GM18511 (cell line): ENCODE data around the gene LACTB.

Source experiments
- ATAC-seq: cut with Tn5 transposase; IDR thresholded peaks from one replicate; pipeline ENCODE4 v1.9.1; 2021; ENCODE audit warnings: mild to moderate bottlenecking, moderate library complexity; ENCODE audit not compliant: unreplicated experiment

LACTB gene, protein sequence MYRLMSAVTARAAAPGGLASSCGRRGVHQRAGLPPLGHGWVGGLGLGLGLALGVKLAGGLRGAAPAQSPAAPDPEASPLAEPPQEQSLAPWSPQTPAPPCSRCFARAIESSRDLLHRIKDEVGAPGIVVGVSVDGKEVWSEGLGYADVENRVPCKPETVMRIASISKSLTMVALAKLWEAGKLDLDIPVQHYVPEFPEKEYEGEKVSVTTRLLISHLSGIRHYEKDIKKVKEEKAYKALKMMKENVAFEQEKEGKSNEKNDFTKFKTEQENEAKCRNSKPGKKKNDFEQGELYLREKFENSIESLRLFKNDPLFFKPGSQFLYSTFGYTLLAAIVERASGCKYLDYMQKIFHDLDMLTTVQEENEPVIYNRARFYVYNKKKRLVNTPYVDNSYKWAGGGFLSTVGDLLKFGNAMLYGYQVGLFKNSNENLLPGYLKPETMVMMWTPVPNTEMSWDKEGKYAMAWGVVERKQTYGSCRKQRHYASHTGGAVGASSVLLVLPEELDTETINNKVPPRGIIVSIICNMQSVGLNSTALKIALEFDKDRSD

DNA sequence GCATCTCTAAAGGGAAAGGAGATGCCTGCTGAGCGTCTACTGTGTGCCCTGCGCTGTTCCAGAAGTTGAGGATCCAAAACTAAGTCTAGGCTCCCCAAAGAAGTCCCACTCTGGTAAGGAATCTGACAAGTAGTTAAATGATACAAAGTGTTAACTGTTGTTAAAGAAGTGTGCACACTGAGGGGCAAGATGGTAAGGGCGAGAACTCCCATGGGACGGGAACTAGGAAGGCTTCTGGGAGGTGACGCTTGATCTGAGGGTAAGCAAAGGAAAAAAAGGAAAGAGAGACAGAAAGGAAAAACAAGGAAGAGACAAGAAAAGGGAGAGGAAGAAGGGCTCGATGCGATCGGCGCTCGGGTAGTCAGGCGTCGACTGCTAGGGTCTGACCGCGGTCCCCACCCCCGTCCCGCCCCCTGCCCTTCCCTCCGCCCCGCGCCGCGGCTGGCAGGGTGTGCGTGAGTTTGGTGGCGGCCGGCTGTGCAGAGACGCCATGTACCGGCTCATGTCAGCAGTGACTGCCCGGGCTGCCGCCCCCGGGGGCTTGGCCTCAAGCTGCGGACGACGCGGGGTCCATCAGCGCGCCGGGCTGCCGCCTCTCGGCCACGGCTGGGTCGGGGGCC, at the start of gene LACTB:
LACTB (plus strand) TSS at position 480 of the 620 bp plus-strand sequence; CDS start at position 491, 11 bp downstream.
- peak; percentile 86 for ATAC-seq

DNA sequence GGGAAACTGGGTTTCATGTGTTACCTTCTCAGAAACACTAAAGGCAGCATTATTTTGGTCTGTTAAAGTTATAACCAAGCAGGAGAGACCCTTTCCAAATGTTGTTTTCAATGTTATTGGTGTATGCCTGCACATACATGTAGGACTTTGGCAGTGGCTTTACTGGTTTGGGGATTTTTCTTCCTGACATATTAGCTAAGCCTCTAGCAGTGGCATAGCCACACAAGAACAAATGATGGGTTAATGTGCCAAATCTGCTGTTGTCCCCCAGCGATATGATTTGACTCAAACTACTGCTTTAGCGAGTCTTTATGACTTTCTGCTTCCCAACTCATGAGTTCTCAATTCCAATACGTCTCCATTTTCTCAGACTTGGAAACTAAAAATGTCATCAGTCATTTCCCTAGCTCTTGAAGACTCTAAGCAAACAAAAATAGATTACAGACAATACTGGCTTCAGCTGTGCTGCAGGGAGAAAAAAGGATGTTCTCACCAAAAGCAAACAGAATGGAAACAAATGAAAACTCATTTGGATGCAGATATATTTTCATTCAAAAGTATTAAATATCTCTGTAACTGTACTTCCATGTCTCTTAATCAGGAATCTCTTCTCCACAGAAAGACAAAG, 49.5 kb upstream of the LACTB start:
- no peak for ATAC-seq

DNA sequence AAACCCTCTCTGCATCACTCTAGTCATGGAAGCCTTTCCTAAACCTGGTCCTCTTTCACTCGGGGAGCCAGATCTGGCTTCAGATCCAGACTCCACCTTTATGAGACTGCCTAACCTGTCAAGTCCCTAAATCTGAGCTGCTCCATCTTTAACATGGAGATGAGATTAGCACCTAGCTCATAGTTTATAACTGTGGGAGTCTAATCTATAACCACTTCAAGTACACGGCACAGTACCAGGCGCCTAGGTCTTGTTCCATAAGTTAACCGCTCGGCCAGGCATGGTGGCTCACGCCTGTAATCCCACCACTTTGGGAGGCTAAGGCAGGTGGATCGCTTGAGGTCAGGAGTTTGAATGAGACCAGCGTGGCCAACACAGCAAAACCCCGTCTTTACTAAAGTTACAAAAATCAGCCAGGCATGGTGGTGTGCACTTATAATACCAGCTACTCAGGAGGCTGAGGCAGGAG, 48.8 kb upstream of the LACTB start:
- no peak for ATAC-seq

DNA sequence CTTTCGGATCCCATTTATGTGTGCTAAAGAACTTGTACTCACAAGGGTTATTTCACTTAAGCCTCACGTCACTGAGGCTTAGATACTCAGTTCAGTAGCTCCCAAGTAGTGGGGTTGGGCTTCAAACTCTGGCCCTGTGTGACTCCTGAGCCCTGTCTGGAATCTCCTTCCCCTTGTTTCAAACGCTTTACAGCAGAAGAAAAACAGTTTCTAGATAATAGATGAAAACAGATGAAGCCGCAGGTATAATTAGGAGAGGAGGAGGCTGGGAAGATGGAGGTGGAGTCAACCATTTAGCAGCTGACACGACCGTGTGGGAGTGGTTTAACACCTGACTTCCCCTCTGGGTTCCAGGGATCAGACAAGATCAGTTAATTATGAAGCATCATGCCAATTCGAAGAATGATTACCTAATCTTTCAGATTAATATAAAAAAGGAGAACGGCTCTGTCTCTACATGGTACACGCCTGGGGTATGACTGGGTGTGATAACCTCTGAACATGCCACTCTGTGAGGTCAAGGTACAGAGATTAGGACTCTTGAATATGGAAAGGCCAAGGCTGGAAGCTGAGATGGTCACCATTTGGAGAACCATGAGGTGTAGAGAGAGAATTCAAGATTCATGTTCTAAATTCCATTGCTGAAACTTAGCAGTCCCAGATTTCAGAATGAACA, 48.0 kb upstream of the LACTB start:
- no peak for ATAC-seq

DNA sequence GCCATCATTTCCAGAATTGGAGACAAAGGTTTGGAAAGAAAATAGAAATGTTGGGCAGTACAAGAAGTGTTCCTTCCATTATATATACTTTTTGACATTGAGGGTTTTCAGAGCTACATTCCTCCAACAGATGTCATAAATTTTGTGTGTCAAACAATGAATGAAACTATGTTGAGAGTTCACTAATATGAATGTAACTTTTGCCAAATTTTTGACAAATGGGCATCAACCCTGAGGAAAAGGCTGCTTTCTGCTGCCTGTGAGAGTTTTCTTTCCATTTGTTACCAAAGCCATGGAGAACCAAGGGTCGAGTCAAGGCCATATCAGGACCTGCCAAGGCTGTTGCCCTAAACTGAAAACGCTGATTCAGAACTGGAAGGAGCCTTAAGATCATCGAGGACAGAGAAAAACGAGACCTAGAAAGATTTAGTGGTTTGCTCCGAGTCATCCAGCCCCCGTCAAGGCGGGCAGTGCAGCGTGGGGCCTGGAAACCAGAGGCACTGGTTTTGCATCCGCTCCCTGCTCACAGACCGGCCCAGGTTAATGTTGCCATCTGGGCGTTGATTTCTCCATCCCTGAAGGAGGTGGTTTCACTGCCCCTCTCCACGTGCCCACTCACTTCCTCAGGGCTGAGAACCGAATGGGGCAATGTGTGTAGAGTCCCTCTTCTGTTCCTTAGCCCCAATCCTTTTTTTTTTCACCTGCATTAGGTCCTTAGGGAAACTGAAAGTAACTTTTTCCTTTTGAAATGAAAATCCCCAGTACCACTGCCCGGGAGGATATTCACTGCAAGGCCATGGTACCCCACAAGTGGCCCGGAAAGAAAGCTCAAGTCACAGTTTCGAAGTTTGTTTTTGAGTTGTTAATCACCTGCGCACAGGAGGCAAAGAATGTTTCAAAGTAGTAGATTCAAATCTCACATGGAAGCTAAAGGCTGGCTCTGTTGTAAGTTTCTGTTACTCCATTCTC, 46.4 kb upstream of the LACTB start:
- ATAC-seq = no peak

DNA sequence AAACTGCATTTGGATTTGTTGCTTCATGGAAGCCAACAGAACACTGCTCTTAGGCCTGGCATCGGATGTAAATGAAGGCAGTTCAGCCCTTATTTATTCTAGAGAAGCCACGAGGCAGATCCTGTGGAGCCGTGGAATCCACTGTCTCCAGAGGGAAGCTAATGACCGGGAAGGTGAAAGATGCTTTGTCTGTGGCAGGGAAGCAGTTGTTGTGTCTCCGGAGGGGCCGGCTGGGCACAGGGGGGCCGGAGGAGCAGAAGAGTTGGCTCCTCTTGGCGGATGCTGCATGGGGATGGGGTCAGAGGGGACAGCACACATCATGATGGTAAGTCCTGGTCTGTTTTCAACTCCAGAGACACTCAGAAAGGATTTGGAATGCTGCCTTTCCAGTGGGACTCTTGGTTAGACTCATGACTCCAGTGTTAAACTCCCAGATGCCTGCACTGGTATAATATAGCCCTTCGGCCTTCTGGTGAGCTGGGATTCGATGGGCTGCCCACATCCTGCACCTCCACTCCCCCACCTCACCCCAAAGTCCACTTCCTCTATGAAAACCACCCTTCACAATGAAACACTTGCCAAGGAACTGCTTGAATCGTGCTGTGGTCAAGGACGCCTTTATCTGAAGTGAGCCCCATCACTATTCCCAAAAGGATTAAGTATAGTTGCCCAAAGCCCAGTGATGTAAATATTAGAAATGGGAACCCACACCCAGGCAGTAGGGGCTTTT, 45.5 kb upstream of the LACTB start:
- no peak for ATAC-seq

DNA sequence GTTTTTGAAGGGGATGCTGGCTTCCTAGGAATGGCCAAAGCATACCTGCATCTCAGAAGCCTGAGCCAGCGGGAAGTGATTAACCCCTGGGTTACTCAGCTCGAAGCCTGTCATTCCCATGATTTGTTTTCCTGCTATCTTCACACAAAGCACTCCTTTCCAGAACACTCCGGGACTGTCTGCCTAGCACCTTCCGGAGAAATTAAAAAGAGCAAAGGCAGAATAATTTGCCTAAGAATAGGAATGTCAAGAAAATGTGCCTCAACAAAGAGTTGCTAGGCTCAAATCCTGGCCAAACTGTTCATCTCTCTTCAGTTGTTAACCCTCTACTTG, 45.0 kb upstream of the LACTB start:
- no peak for ATAC-seq

DNA sequence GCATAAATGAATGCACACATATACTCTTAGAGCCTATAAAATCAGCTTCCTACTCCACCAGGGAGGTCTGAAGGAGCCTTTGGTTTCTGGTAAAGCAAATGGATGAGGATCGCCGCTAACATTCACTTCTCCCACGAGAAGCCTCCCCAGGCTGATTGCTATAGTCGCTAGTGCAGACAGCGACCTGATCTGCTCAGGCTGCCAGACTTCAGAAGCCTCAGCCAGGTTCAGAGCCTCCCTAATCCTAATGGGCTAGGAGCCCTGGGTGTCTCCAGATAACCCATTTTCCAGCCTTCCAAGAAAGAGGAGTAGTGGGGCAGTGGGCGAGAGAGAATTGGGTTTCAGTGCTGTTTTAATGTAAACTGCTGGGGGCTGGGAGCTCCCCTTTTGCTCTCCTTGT, 43.7 kb upstream of the LACTB start:
- no peak for ATAC-seq

DNA sequence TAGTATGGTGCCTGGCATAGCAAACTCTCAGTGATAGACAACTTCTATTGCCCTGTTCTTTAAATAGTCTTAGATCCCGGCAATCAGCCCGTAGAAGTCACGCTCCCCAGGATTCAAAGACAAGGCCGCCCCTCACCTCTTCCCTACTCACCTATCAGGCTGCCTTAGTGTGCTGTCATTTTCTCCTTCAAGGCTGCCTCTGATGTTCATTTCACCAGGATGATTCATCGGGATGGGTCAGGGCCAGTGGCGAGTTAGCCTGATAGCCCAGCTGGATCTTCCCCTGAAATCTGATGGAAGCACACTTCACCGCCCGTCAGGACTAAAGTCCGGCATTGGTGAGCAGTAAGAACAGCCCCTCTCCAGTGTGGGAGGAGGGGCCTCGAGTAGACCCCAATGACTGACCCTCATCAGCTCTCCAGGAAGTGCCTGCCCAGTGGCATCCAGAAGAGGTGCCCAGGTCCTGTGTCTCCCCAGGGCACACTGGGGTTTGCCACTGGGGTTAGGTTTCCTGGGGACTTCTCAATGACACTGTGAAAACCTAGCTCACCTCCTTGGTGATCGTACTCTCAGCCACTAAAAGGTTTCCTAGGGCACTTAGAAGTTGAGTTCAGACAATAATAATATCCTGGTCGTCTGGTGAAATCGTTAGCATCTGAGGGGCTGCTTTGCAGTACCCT, 41.6 kb upstream of the LACTB start:
- ATAC-seq = no peak

DNA sequence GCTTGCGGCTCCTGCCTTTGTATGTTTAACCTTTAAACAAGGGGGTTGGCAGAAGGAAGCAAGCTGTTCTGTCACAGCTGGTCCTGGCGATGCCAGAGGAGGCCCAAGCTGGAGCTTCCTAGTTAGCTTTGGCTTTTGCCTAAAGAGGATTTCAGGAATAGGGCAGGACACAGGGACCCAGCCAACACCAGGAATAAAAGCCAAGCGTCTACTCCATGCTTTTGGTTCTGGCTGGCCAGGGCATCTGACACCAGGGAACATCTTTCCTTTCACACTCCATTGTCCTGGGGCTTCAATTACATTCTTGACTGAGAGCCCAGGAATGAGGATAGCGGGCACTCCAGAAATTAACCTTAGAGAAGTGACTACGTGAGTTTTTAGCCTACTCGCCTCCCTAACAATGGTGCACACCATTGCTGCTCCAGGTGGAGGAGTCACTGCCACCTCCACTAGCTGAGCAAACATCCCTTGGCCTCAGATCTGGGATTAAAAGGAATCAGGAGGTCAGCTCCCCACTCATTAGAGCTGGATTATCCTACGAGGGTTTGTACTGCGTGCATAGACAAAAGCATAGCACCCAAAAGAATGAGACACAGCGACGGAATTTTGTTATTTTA, 40.9 kb upstream of the LACTB start:
- ATAC-seq = no peak

DNA sequence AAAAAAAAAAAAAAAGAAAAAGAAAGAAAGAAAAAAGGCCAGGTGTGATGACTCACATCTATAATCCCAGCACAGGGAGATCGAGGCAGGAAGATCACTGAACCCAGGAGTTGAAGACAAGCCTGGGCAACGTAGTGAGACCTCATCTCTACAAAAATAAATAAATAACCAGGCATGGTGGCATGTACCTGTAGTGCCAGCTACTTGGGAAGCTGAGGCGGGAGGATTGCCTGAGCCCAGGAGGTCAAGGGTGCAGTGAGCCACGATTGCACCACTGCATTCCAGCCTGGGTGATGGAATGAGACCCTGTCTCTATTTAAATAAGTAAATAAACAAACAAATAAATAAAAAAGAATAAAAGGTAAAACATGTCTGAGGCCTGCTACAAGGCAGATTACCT, 39.3 kb upstream of the LACTB start:
- no peak for ATAC-seq

DNA sequence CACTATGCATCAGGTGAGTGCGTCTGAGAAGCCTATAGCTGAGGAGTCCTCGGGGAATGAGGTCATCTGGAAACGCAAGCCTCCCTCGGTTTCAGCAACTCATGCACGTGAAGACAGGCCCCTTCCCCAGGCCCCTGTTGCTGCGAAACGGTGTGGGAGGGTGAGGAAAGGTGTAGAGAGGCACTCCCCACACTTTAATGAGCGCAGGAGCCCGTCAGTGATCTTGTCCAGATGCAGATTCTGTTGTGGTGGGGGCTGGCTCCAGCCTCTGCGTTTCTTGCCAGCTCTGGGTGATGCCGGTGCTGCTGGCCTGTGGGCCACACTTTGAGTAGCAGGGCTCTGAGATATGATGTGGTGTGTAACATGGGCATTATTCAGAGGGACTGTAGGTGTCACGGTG, 38.6 kb upstream of the LACTB start:
- ATAC-seq = no peak

DNA sequence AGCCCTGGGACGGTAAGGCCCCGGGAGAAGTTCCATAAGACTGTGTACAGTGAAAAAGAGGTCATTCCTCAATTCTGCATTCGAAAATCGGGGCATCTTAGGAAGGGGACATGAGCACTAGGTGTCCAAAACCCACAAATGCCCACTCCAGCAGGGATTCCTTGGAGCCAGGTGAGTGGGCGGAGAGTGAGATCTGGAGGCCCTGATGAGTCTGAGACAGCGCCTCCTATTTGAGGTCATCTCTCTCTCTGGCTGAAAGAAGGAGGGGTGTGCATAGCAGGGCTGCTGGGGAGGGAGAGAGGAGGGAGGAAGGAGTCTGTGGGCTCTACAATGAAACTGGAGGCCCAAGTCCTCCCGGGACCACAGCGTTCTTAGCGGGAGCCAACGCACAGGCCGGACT, 38.1 kb upstream of the LACTB start:
- no peak for ATAC-seq

DNA sequence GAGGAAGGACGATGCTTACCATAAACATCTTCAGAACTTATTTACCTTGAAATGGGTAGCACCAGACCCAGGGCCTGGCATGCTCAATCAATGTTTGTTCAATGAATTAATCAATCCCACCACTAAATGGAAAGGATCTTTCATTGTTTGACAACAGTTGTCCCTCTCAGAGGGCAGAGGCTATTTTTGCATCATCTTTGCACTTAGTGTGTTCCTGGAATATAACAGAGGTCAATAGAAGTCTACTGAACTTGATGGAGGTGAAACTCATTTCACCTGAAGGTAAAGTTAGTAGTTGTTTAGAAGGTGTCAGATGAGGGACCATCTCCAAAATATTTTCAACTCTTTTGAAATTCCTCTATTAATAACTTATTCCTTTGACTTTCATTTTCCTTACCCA, 36.9 kb upstream of the LACTB start:
- no peak for ATAC-seq

DNA sequence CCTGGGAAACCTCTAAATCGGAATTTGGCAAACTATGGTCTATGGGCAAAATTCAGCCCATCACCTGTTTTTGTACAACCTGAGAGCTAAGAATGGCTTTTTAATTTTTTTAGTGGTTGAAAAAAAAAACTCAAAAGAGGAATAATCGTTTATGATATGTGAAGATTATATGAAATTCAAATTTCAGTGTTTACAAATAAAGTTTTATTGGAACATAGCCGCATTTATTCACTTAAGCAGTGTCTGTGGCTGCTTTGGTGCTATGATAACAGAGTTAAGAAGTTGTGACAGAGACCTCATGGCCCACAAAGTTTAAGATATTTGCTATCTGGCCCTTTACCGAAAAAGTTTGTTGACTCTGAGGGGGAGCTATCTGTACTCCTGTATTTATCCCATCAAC, 36.4 kb upstream of the LACTB start:
- ATAC-seq = no peak

DNA sequence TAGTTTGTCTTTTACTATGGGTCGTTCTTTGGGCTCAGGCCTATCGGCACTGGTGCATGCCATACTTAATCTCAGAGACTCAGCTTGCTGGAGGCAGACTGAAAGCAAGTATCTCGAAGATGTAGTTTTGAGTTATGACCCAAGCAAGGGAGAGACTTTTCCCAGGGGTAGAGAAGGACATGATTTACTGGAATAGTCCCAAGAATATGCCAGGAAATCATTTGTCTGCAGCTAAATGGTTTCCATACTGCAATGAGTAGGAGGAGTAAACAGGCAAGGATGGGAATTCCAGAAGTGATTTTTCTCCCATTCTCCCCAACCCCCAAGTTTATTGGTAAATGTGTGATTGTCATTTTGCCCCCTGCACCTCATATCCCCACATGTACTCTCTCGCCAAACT, 35.4 kb upstream of the LACTB start:
- no peak for ATAC-seq

DNA sequence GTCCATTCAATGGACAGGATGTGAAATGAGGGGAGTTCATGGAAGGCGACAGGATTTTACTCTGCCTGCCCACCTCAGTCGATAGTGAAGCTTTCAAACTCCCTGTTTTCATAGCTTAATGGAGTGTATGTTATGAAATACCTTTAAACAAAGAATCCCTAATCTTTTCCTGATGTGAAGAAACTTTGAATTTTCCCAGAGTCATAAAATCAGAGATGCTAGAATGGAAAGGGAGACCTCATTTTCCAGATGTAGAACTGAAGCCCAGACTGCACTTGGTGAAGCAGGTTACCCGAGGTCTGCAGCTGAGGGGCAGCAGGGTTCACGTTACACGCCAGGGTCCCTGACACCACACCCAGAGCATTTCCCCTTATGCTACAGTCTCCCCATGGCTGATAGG, 34.7 kb upstream of the LACTB start:
- no peak for ATAC-seq

DNA sequence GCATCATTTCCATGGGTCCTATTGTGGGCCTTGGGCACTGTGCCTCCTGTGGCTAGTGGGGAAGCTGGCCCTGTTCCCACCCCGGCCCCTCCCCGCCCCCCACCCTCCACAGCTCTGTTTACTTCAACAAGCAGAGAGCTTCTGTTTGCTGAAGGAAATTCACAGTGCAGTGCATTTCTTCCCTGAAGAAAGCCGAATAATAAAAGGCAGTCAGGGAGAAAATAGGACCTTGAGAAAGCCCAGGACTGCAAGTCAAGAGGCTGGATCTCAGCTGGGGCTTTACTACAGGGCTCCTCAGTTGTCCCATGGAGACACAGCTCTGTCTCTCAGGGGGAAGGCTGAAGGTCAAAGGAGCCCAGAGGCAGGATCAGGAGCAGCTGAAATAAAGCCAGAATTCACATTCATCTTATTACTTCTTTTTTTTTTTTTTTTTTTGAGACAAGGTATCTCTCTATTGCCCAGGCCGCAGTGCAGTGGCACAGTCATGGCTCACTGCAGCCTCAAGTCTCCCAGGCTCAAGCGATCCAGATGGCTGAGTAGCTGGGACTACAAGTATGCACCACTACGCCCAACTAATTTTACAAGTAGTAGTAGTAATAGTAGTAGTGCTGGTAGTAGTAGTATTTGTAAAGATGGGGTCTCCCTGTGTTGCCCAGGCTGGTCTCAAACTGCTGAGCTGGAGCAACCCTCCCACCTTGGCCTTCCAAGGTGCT, 33.0 kb upstream of the LACTB start:
- ATAC-seq = no peak
